Measurements from ENCODE around the gene GZMM. TPM values are rescaled to one million over a fixed set of nuclear protein-coding genes. Genes with fewer than 3 reads are reported as not detected.

Gene GZMM
- total and polyA plus RNA-seq, 2 of the 13 experiments (the other 11 are each of a cell fraction or from before 2014, with no cell fraction given) = 0.07 TPM; not detected in 1

GRCh38 chr19:591099-591958 lies 47.5 kb downstream of the GZMM start (continued):
- TF ChIP-seq, protein P1, sequence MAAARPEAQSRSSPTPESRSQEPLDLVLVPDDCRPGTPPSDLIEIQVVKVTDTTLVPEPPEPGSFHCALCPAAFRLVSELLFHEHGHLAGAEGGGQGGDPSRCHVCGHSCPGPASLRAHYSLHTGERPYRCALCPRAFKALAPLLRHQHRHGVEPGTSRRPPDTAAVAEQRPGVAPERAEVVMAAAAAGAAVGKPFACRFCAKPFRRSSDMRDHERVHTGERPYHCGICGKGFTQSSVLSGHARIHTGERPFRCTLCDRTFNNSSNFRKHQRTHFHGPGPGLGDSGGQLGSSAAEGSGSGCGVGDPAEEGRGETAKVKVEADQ (CRISPR knock-in tag; IDR thresholded peaks at IDR 0.05; ENCODE audit: borderline replicate concordance) = peak; percentile 56; the same call in 1 of the 2 replicates
- TF ChIP-seq HMG20B (CRISPR knock-in tag; conservative IDR thresholded peaks at IDR 0.05) (no peak), ERF (CRISPR knock-in tag; IDR thresholded peaks at IDR 0.05) (peak; percentile 86), ZSCAN5A (CRISPR knock-in tag; IDR thresholded peaks at IDR 0.05; ENCODE audit: borderline replicate concordance) (no peak), SIX1 (CRISPR knock-in tag; IDR thresholded peaks at IDR 0.05; ENCODE audit: borderline replicate concordance) (no peak), CEBPG (CRISPR knock-in tag; IDR thresholded peaks at IDR 0.05) (no peak), ZNF772 (CRISPR knock-in tag; IDR thresholded peaks at IDR 0.05) (peak; percentile 69; the same call in 1 of the 2 replicates), IRX3 (CRISPR knock-in tag; IDR thresholded peaks at IDR 0.05; ENCODE audit: borderline replicate concordance, low read depth) (peak; percentile 35; the same call in 1 of the 2 replicates), HNF4G (IDR thresholded peaks at IDR 0.05; ENCODE audit: borderline replicate concordance, low read depth, low read length) (no peak), HNF4G (CRISPR knock-in tag; IDR thresholded peaks at IDR 0.05; ENCODE audit: borderline replicate concordance, low read depth) (no peak), NR2C2 (CRISPR knock-in tag; IDR thresholded peaks at IDR 0.05; ENCODE audit: borderline replicate concordance) (no peak), MAZ (IDR thresholded peaks at IDR 0.05; ENCODE audit: borderline replicate concordance, low read depth, low read length) (no peak), MAZ (CRISPR knock-in tag; IDR thresholded peaks at IDR 0.05; ENCODE audit: low read depth) (peak; percentile 53; the same call in 1 of the 2 replicates), ZBTB3 (CRISPR knock-in tag; IDR thresholded peaks at IDR 0.05; ENCODE audit: borderline replicate concordance, low read depth) (no peak), KDM5A (IDR thresholded peaks at IDR 0.05; ENCODE audit: borderline replicate concordance, low read length) (no peak), ZNF136 (CRISPR knock-in tag; IDR thresholded peaks at IDR 0.05; ENCODE audit: low read depth) (no peak), HNRNPH1 (optimal IDR thresholded peaks at IDR 0.05; ENCODE audit: low read depth, low read length) (no peak), MIER2 (CRISPR knock-in tag; IDR thresholded peaks at IDR 0.05) (peak; percentile 94)
- TF ChIP-seq, protein P2, sequence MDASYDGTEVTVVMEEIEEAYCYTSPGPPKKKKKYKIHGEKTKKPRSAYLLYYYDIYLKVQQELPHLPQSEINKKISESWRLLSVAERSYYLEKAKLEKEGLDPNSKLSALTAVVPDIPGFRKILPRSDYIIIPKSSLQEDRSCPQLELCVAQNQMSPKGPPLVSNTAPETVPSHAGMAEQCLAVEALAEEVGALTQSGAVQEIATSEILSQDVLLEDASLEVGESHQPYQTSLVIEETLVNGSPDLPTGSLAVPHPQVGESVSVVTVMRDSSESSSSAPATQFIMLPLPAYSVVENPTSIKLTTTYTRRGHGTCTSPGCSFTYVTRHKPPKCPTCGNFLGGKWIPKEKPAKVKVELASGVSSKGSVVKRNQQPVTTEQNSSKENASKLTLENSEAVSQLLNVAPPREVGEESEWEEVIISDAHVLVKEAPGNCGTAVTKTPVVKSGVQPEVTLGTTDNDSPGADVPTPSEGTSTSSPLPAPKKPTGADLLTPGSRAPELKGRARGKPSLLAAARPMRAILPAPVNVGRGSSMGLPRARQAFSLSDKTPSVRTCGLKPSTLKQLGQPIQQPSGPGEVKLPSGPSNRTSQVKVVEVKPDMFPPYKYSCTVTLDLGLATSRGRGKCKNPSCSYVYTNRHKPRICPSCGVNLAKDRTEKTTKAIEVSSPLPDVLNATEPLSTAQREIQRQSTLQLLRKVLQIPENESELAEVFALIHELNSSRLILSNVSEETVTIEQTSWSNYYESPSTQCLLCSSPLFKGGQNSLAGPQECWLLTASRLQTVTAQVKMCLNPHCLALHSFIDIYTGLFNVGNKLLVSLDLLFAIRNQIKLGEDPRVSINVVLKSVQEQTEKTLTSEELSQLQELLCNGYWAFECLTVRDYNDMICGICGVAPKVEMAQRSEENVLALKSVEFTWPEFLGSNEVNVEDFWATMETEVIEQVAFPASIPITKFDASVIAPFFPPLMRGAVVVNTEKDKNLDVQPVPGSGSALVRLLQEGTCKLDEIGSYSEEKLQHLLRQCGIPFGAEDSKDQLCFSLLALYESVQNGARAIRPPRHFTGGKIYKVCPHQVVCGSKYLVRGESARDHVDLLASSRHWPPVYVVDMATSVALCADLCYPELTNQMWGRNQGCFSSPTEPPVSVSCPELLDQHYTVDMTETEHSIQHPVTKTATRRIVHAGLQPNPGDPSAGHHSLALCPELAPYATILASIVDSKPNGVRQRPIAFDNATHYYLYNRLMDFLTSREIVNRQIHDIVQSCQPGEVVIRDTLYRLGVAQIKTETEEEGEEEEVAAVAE (CRISPR knock-in tag; IDR thresholded peaks at IDR 0.05; ENCODE audit: borderline replicate concordance) = peak; percentile 63; the same call in 1 of the 2 replicates
- TF ChIP-seq, protein P3, sequence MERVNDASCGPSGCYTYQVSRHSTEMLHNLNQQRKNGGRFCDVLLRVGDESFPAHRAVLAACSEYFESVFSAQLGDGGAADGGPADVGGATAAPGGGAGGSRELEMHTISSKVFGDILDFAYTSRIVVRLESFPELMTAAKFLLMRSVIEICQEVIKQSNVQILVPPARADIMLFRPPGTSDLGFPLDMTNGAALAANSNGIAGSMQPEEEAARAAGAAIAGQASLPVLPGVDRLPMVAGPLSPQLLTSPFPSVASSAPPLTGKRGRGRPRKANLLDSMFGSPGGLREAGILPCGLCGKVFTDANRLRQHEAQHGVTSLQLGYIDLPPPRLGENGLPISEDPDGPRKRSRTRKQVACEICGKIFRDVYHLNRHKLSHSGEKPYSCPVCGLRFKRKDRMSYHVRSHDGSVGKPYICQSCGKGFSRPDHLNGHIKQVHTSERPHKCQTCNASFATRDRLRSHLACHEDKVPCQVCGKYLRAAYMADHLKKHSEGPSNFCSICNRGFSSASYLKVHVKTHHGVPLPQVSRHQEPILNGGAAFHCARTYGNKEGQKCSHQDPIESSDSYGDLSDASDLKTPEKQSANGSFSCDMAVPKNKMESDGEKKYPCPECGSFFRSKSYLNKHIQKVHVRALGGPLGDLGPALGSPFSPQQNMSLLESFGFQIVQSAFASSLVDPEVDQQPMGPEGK (CRISPR knock-in tag; IDR thresholded peaks at IDR 0.05) = no peak

Data from HepG2 (cell line).